Motor neuron (in vitro differentiated cells): ENCODE data around the gene P3H1. TPM values are rescaled to one million over a fixed set of nuclear protein-coding genes. Genes with fewer than 3 reads are reported as not detected.
"Not testable (repeated sequence)": the region's sequence is repeated elsewhere in the genome, so short reads cannot be mapped to it uniquely, and the experiment has no call there.

Source experiments
- ATAC-seq, 8 experiments: fragments of 200-7000 bp; cut with Tn5 transposase; replicated peaks in 6 of 8; 2 replicates each; pipeline ENCODE4 v1.8.0; 2021; ENCODE audit warnings: mild to moderate bottlenecking in 8 of 8, moderate library complexity in 8 of 8
- H3K27ac ChIP-seq, 2 donors: fragments of 250-450 bp; sonication (Bioruptor Pico); 2 replicates each; pipeline ENCODE4 v1.9.0; 2021; ENCODE audit warnings: antibody characterized with exemption in 2 of 2, mild to moderate bottlenecking in 2 of 2, moderate library complexity in 1 of 2
- H3K4me1 ChIP-seq, 2 donors: fragments of 250-450 bp; sonication (Bioruptor Pico); replicated peaks in 1 of 2; 2 replicates each; pipeline ENCODE4 v1.6.1; 2021; ENCODE audit warnings: antibody characterized with exemption in 2 of 2, mild to moderate bottlenecking in 2 of 2, moderate library complexity in 1 of 2
- H3K4me3 ChIP-seq, 5 donors: fragments of 250-450 bp; sonication (Bioruptor Pico); 2 replicates each; pipeline ENCODE4 v1.9.0; 2021; ENCODE audit warnings: antibody characterized with exemption in 5 of 5, mild to moderate bottlenecking in 5 of 5, moderate library complexity in 4 of 5
- WGBS, 10 experiments: fragments of 450-650 bp; shearing (Covaris generic); methylation state at CpG; one replicate each; pipeline ENCODE4 v1.0.0; 2022; 5-methylcytosine and 5-hydroxymethylcytosine counted together
- in situ Hi-C, 9 experiments: fragments of 400-800 bp; cut with MboI; loops; one replicate each; pipeline ENCODE4 v1.15.0; 2021; ENCODE audit warnings: low sequenced_read_pairs in 9 of 9, low pct_unique_long_range_greater_than_20kb in 2 of 9; ENCODE audit not compliant: unreplicated experiment in 9 of 9
- total RNA-seq, 8 experiments: library from RNA; unstranded; fragments of 300-600 nt; gene quantifications; 2 replicates each; pipeline versions ENCODE4 v1.2.3 to v1.2.4, GENCODE V29; 2022

Gene P3H1
- total RNA-seq, 8 experiments from 2014 or later, result 22.0 to 68.9 (median 38.1) TPM

DNA sequence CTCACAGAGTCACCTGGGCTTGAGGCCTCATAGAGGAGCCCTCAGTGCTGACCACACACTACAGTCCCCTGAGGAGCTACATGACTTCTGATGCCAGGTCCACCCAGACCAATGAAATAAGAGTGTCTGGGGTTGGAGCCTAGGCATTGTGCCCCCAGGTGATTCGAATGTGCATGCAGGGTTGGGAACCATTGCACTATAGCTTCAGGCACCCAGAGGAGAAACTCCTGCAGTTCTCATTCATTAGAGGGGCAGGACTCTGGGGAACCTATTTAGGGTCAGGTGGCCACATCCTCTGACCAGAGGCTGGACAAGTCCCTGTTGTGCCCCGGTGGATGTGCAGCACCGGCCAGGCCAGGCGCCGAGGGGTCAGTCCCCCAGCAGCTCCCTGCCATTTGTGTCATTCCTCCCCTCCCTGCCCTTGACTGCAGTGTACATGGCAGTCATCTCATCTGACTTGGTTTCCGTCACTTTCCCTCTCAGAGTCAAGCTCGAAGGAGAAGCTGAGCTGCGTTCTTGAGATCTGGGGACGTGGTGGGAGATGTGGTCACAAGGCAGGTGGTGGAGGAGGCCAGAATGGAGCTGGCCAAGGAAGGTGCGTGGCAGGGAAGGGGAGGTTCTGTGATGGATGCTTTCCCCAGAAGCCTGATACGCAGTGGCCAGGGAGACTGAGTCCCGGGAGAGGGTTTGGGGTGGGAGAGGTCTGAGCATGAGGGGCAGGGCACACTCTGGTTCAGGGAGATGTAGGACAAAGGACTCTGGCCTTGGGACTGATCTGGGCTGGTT lies 33.2 kb downstream of the P3H1 start:
- in situ Hi-C loops, result loop anchor here in 2 of 9 experiments (25.0 kb wide), 2 partner anchors 146 to 396 kb away; partner anchors contain the start of gene FOXJ3 (in 1 of the 2)
- no peaks in the 10 kb centered on the region for H3K4me1 ChIP-seq
- WGBS, 10 experiments, result 40 to 97% (median 89%) methylated on average over 1 to 8 of the region's 12 CpGs; no CpG with 5 or more reads in 6 of the 10 experiments
- H3K4me3 ChIP-seq, result no peak overlapping the region
- no peak for ATAC-seq
- H3K27ac ChIP-seq, result no peak overlapping the region

DNA sequence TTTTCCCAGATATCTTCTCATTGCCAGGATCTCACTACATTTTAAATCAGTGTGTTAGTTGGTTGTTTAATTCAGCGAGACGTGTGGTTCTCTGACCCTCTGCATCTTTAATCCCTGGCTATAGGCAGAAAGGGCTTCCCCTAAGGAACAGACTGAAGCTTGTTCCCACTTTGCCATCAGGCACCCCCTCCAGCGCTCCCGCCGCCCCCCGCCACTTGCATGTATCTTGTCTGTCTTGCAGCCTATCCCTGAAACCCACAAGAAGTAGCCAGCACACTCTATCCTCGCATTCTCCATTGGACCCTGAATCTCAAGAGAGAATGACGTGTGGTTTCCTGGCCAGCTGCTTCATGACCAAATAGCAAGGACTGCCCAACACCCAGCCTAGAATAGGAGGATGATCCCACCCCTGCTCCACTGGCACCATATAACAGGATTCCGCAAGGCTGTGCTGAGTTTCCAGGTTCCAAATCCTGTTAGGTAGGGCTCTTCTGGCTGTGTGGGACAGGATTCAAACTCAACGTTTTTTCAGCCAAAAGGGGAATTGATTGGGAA lies 34.6 kb downstream of the P3H1 start:
- Histone ChIP-seq H3K27ac (no peak overlapping the region), H3K4me3 (no peak overlapping the region), H3K4me1 (no peaks in the 10 kb centered on the region)
- 0 to 100% (median 66%) methylated on average over 1 to 5 of the region's 10 CpGs; no CpG with 5 or more reads in 2 of the 10 experiments for WGBS, 10 experiments
- no peak for ATAC-seq
- in situ Hi-C loops, result loop anchor here in 2 of 9 experiments (25.0 kb wide), 2 partner anchors 145 to 395 kb away; partner anchors contain the start of gene FOXJ3 (in 1 of the 2)

DNA sequence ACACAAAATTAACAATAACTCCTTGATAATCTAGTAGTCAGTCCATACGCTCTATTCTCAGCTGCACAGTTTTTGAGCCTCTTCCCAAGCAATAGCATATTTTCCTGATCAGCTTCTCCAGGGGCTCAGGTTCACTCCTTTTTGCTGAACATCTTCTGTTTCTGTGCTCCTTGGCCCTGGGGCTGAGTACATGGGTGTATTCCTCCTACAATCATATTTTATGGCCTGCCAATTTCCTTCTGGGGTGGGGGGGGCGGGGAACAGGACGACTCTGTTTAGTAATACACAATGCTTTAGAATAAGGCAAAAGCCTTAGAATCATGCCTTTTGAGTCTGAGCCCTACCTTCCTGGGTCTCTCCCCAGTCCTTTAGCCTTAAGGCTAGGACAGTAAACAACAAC lies 35.2 kb downstream of the P3H1 start:
- in situ Hi-C loops, result loop anchor here in 2 of 9 experiments (25.0 kb wide), 2 partner anchors 144 to 394 kb away; partner anchors contain the start of gene FOXJ3 (in 1 of the 2)
- 0 to 100% (median 75%) methylated on average over 1 to 3 of the region's 3 CpGs; no CpG with 5 or more reads in 5 of the 10 experiments for WGBS, 10 experiments
- peak in 1 of 8 experiments; percentile 21 for ATAC-seq
- Histone ChIP-seq H3K4me3 (no peak overlapping the region), H3K4me1 (no peaks in the 10 kb centered on the region), H3K27ac (no peak overlapping the region)

DNA sequence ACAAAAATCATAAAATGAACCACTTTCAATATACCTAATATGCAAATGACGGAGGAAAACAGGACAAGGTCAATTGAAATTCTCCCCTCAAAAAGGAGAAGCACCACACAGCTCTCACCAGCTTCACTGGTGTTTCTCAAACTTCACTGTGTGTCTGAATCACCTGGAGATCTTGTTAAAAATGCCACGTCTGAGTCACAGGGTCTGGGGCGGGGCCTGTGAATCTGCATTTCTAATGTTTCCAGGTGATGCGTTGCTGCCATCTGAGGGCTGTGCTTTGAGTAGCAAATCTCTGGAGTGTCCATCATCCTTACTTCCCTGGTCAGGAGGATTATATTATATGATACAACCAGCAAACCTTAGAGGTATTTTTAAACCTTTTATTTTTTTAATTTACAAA lies 35.8 kb downstream of the P3H1 start:
- Histone ChIP-seq H3K4me3 (no peak overlapping the region), H3K4me1 (no peaks in the 10 kb centered on the region), H3K27ac (no peak overlapping the region)
- WGBS, 10 experiments, result 27 to 93% (median 73%) methylated on average over 1 to 4 of the region's 4 CpGs; no CpG with 5 or more reads in 3 of the 10 experiments
- peak in 2 of 8 experiments; percentile 34 to 37 for ATAC-seq
- in situ Hi-C loops, result loop anchor here in 2 of 9 experiments (25.0 kb wide), 2 partner anchors 144 to 394 kb away; partner anchors contain the start of gene FOXJ3 (in 1 of the 2)

DNA sequence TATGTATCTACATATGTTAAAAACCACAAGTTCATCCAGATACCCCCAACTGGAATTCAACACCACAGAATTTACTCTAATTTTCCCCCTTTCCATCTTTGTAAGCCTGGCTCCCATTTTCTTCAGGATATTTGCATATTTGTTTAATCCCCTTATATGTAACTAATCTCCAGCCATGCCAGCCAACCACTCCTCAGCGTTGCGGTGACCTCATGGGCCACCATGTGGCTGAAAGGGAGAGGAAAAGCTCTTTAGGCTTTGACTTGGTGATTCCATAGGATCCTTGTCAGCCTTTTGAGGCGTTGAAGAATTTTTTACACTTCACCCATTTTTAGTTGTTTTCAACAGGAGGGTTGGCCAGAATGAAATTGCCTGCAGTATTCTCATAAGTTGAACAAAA lies 36.8 kb downstream of the P3H1 start:
- in situ Hi-C loops, result loop anchor here in 2 of 9 experiments (25.0 kb wide), 2 partner anchors 143 to 393 kb away; partner anchors contain the start of gene FOXJ3 (in 1 of the 2)
- WGBS, 10 experiments, result 73 to 100% (median 91%) methylated on average over 1 to 3 of the region's 3 CpGs; no CpG with 5 or more reads in 3 of the 10 experiments
- Histone ChIP-seq H3K4me3 (no peak overlapping the region), H3K4me1 (no peaks in the 10 kb centered on the region), H3K27ac (no peak overlapping the region)
- ATAC-seq, result peak in 1 of 8 experiments; percentile 43

DNA sequence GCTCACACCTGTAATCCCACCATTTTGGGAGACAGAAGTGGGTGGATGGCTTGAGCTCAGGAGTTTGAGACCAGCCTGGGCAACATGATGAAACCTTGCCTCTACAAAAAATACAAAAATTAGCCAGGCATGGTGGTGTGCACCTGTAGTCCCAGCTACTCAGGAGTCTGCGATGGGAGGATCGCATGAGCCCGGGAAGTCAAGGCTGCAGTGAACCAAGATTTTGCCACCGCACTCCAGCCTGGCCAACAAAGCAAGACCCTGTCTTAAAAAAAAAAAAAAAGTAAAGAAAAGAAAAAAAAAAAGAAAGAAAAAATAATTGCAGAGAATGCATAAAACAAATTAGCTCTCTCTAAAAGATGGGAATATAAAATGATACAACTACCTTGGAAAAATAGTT lies 41.0 kb downstream of the P3H1 start:
- not testable (repeated sequence) for H3K4me3 ChIP-seq, H3K27ac ChIP-seq, ATAC-seq, H3K4me1 ChIP-seq
- in situ Hi-C loops, result loop anchor here in 2 of 9 experiments (25.0 kb wide), 2 partner anchors 139 to 389 kb away; partner anchors contain the start of gene FOXJ3 (in 1 of the 2)
- 80 to 100% (median 100%) methylated on average over 1 to 4 of the region's 4 CpGs for WGBS, 10 experiments

DNA sequence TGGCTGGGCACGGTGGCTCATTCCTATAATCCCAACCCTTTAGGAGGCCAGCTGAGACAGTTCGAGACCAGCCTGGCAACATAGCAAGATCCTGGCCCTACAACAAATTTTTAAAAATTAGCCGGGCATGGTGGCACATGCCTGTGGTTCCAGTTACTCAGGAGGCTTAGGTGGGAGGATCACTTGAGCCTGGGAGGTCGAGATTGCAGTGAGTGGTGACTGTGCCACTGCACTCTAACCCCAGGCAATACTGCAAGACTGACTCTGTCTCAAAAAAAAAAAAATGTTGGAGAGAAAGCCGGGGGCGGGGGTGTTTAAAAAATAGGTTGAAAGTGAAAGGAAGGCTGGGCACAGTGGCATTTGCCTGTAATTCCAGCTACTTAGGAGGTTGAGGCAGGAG lies 43.3 kb downstream of the P3H1 start:
- in situ Hi-C loops, result no loop called here
- WGBS, 10 experiments, result 60 to 100% (median 89%) methylated on average over 1 to 6 of the region's 6 CpGs
- no peak for ATAC-seq

DNA sequence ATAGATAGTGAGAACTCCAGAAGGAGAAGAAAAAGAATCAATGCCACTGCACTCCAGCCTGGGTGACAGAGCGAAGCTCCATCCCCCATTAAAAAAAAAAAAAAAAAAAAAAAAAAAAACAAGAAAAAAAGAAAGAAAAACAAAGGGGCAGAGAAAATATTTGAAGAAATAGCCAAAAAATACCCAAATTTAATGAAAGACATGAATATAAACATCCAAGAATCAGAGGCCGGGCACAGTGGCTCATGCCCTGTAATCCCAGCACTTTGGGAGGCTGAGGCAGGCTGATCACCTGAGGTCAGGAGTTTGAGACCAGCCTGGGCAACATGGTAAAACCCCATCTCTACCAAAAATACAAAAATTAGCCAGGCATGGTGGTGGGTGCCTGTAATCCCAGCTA lies 44.4 kb downstream of the P3H1 start:
- 90 to 100% (median 97%) methylated on average over 1 to 2 of the region's 2 CpGs; no CpG with 5 or more reads in 1 of the 10 experiments for WGBS, 10 experiments
- in situ Hi-C loops, H3K4me3 ChIP-seq, ATAC-seq, H3K4me1 ChIP-seq, H3K27ac ChIP-seq: not testable (repeated sequence)

More for the DNA sequence above, 43.3 kb downstream of the P3H1 start:
- no peak overlapping the region for H3K4me3 ChIP-seq
- no peaks in the 10 kb centered on the region for H3K4me1 ChIP-seq
- no peak overlapping the region for H3K27ac ChIP-seq

DNA sequence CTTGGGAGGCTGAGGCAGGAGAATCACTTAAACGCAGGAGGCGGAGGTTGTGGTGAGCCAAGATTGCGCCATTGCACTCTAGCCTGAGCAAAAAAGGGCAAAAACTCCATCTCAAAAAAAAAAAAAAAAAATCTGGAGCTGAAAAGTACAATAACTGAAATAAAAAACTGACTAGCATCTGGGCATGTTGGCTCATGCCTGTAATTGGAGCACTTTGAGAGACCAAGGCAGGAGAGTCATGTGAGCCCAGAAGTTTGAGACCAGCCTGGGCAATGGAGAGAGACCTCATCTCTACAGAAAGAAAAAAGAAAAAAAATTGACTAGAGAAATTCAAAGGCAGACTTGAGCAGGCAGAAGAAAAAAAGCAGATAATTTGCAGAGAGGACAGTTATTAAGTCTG lies 44.9 kb downstream of the P3H1 start:
- no peak overlapping the region for H3K27ac ChIP-seq
- no peaks in the 10 kb centered on the region for H3K4me1 ChIP-seq
- 90 to 100% (median 100%) methylated on average over 1 to 3 of the region's 3 CpGs; no CpG with 5 or more reads in 2 of the 10 experiments for WGBS, 10 experiments
- in situ Hi-C loops, result no loop called here
- ATAC-seq, result no peak
- no peak overlapping the region for H3K4me3 ChIP-seq

DNA sequence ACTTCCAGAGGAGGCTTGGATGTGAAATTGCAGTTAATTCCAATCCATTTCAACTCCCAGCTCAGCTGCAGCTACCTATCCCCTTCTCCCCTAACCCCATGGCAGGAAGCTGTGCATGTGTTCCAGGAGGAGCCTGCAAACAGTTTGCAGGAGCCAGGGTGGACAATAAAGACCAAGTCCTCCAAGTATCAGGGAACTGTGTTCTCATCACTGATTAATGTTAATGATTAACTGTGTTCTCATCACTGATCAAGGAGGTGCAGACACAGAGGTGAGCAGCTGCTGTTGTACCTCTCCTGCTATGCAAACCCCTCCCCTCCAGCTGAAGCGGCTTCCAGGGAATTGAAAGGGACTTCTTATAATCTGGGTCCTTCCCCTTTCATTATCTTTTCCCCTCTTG lies 46.0 kb downstream of the P3H1 start:
- Histone ChIP-seq H3K4me1 (no peaks in the 10 kb centered on the region), H3K27ac (no peak overlapping the region), H3K4me3 (no peak overlapping the region)
- in situ Hi-C loops, result no loop called here
- WGBS, 10 experiments, result 67 to 83% (median 83%) methylated on average over 1 of the region's 1 CpG; no CpG with 5 or more reads in 7 of the 10 experiments
- no peak for ATAC-seq

DNA sequence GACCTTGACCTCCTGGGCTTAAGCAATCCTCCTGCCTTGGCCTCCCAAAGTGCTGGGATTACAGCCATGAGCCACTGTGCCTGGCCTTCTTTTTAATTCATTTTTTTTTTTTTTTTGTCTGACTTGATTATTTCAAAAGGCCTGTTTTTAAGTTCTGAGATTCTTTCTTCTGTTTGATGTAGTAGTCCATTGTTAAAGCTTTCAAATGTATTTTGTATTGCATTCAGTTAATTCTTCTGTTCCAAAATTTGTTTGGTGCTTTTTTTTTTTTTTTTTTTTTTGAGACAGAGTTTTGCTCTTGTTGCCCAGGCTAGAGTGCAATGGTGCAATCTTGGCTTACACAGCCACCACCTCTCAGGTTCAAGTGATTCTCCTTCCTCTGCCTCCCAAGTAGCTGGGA lies 52.4 kb downstream of the P3H1 start:
- ATAC-seq, H3K4me3 ChIP-seq, in situ Hi-C loops, H3K27ac ChIP-seq, H3K4me1 ChIP-seq: not testable (repeated sequence)

DNA sequence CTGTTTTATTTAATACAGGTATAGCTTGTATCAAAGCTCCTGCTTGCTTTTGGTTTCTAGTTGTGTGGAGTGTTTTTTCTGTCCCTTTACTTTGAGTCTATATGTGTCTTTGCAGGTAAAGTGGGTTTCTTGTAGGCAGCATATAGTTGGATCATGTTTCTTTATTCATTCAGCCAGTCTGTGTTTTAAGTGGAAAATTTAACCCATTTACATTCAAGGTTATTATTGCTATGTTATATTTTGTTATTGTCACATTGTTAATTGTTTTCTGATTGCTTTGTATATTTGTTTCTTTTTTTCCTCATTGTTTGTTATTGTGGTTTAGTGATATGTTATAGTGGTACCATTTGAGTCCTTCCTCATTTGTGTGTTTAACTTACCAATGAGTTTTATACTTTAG lies 53.5 kb downstream of the P3H1 start:
- Histone ChIP-seq H3K4me1 (no peaks in the 10 kb centered on the region), H3K27ac (no peak overlapping the region), H3K4me3 (no peak overlapping the region)
- no peak for ATAC-seq
- in situ Hi-C loops, result no loop called here

DNA sequence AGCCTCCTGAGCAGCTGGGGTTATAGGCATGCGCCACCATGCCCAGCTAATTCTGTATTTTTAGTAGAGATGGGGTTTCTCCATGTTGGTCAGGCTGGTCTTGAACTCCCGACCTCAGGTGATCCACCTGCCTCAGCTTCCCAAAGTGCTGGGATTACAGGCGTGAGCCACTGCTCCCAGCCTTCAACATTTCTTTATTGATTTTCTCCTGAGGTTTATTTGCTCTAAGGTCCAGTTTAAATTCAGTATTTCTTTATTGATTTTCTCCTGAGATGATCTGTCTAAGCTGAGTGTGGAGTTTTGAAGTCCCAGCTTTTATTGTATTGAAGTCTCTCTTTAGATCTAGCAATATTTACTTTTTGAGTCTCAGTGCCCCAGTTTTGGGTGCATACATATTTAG lies 54.0 kb downstream of the P3H1 start:
- 85 to 100% (median 100%) methylated on average over 1 to 3 of the region's 3 CpGs; no CpG with 5 or more reads in 2 of the 10 experiments for WGBS, 10 experiments
- H3K27ac ChIP-seq, ATAC-seq, H3K4me1 ChIP-seq, H3K4me3 ChIP-seq, in situ Hi-C loops: not testable (repeated sequence)
